Suppressor macrophage (primary cell): ENCODE data around the gene FOXQ1.
"Not testable (repeated sequence)": the region's sequence is repeated elsewhere in the genome, so short reads cannot be mapped to it uniquely, and the experiment has no call there.

Experiments
- DNase-seq, 4 experiments: peaks; one replicate each; pipeline ENCODE4 v3.0.0-alpha.2; 2020 to 2022

The FOXQ1 gene

GRCh38 chr6:1322156-1322555 lies 10.3 kb downstream of the FOXQ1 start:
- no peak for DNase-seq

- DNase-seq, result no peak
Measured at GRCh38 chr6:1322696-1323219, 10.9 kb downstream of the FOXQ1 start.

- no peak for DNase-seq
Measured at GRCh38 chr6:1324936-1325335, 13.0 kb downstream of the FOXQ1 start.

GRCh38 chr6:1325461-1326309 lies 13.8 kb downstream of the FOXQ1 start:
- no peak for DNase-seq

GRCh38 chr6:1326535-1327121 lies 14.7 kb downstream of the FOXQ1 start:
- no peak for DNase-seq

- no peak for DNase-seq
Measured at GRCh38 chr6:1327630-1328029, 15.7 kb downstream of the FOXQ1 start.

GRCh38 chr6:1328129-1328800 lies 16.4 kb downstream of the FOXQ1 start:
- DNase-seq, result no peak

GRCh38 chr6:1329708-1330107 lies 17.8 kb downstream of the FOXQ1 start:
- no peak for DNase-seq

GRCh38 chr6:1334684-1335083 lies 22.8 kb downstream of the FOXQ1 start:
- no peak for DNase-seq

GRCh38 chr6:1335367-1336037 lies 23.6 kb downstream of the FOXQ1 start:
- DNase-seq, result no peak

GRCh38 chr6:1336246-1336843 lies 24.4 kb downstream of the FOXQ1 start:
- DNase-seq, result no peak

GRCh38 chr6:1337791-1338190 lies 25.9 kb downstream of the FOXQ1 start:
- no peak for DNase-seq

- DNase-seq, result no peak
Measured at GRCh38 chr6:1346101-1346500, 34.2 kb downstream of the FOXQ1 start.

GRCh38 chr6:1346558-1347091 lies 34.7 kb downstream of the FOXQ1 start:
- no peak for DNase-seq

- no peak for DNase-seq
Measured at GRCh38 chr6:1347161-1347560, 35.3 kb downstream of the FOXQ1 start.

- DNase-seq, result no peak
Measured at GRCh38 chr6:1348675-1349074, 36.8 kb downstream of the FOXQ1 start.

GRCh38 chr6:1349655-1350054 lies 37.8 kb downstream of the FOXQ1 start:
- DNase-seq, result no peak

- DNase-seq, result no peak
Measured at GRCh38 chr6:1351381-1352008, 39.6 kb downstream of the FOXQ1 start.

- DNase-seq, result not testable (repeated sequence)
Measured at GRCh38 chr6:1355068-1355467, 43.2 kb downstream of the FOXQ1 start.

GRCh38 chr6:1361717-1362116 lies 49.8 kb downstream of the FOXQ1 start:
- not testable (repeated sequence) for DNase-seq

- no peak for DNase-seq
Measured at GRCh38 chr6:1362643-1363042, 50.7 kb downstream of the FOXQ1 start.

- no peak for DNase-seq
Measured at GRCh38 chr6:1363298-1363697, 51.4 kb downstream of the FOXQ1 start.
